ENCODE measurements around the gene COL4A6.

- TF ChIP-seq EP300 (IDR thresholded peaks at IDR 0.05) (no peak), POLR2A (IDR thresholded peaks at IDR 0.05) (no peak)
- TF ChIP-seq, protein P1, sequence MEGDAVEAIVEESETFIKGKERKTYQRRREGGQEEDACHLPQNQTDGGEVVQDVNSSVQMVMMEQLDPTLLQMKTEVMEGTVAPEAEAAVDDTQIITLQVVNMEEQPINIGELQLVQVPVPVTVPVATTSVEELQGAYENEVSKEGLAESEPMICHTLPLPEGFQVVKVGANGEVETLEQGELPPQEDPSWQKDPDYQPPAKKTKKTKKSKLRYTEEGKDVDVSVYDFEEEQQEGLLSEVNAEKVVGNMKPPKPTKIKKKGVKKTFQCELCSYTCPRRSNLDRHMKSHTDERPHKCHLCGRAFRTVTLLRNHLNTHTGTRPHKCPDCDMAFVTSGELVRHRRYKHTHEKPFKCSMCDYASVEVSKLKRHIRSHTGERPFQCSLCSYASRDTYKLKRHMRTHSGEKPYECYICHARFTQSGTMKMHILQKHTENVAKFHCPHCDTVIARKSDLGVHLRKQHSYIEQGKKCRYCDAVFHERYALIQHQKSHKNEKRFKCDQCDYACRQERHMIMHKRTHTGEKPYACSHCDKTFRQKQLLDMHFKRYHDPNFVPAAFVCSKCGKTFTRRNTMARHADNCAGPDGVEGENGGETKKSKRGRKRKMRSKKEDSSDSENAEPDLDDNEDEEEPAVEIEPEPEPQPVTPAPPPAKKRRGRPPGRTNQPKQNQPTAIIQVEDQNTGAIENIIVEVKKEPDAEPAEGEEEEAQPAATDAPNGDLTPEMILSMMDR (IDR thresholded peaks at IDR 0.05) = no peak
These were observed 268.5 kb downstream of the COL4A6 start for GRCh38 chrX:108169768-108170167.
